Mammary epithelial cell (primary cell): ENCODE measurements around the gene GLRX3.

Experiments
- CTCF ChIP-seq, 2 donors: IDR thresholded peaks in 1 of 2; conservative IDR thresholded peaks in 1 of 2; 2 replicates each; pipeline ENCODE4 v1.5.1; 2011 to 2012; ENCODE audit warnings: inconsistent platforms in 2 of 2, low read length in 2 of 2, mild to moderate bottlenecking in 2 of 2, control low read depth in 1 of 2, low read depth in 1 of 2; ENCODE audit not compliant: insufficient read depth in 1 of 2; ENCODE audit errors: extremely low read depth in 1 of 2
- EZH2 ChIP-seq: IDR thresholded peaks from 2 replicates; pipeline ENCODE4 v1.6.1; 2012; ENCODE audit warnings: low read length, inconsistent platforms, borderline replicate concordance

- TF ChIP-seq EZH2 (no peak), CTCF (conservative IDR thresholded peaks at IDR 0.05 in 1 of 2, IDR thresholded peaks at IDR 0.05 in 1 of 2; ENCODE audit: extremely low read depth in 1 of 2, insufficient read depth in 1 of 2, low read depth in 1 of 2, low read length in 2 of 2) (no peak)
Observed at GRCh38 chr10:130111852-130112180, 24.4 kb upstream of the GLRX3 start.
